ENCODE data around the gene CELF2. TPM values are rescaled to one million over a fixed set of nuclear protein-coding genes. Genes with fewer than 3 reads are reported as not detected.

The CELF2 gene
- total and polyA plus RNA-seq, 2 of the 4 experiments (the other 2 are of a cell fraction), result 3.5 to 6.6 TPM

DNA sequence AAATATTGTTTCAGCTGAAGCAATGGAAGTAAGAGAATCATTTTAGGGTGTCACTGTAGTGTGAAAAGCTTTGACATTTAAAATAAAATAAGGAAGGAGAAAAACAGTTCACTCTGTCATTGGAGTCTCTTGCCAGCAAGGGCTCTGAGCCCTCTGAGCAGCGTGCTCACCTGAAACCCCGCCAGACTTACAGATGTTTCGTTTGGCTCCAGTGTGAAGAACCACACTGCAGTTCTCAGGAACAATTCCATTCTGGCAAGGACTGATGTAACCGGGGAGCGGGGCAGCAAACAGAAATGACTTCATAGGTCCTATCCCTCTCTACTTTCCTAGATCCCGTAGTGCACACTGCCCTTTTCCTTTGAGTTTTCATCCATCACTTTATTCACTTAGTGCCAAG, 164.3 kb downstream of the CELF2 start:
- no peak overlapping the region for H3K14ac ChIP-seq (replicated peaks; ENCODE audit: low read depth, low read length)
- H3K9me1 ChIP-seq (ENCODE audit: insufficient read depth, low read length), result no peaks in the 10 kb centered on the region
- no peak overlapping the region for H2BK120ac ChIP-seq (ENCODE audit: low read depth, low read length)
- H3K56ac ChIP-seq (ENCODE audit: extremely low read depth, insufficient read depth, low read length), result no peak overlapping the region
- BruUV-seq (replicated peaks), result no TSS peak
- H3K9me3 ChIP-seq (ENCODE audit: control insufficient read depth, insufficient read depth, low read length), result peaks cover 4% of the 10 kb centered on the region
- ChIA-PET POLR2A (ENCODE audit: unreplicated experiment) (no interaction called here), CTCF (no interaction called here)
- WGBS, 2 experiments (ENCODE audit: extremely low coverage in 2 of 2, insufficient read length in 1 of 2), result 64% methylated on average over 6 of the region's 6 CpGs; no CpG with 5 or more reads in 1 of the 2 experiments
- no peaks in the 10 kb centered on the region for H4K20me1 ChIP-seq (ENCODE audit: insufficient read depth, low read length)
- intact Hi-C loops (cut with micrococcal nuclease), result no loop called here
- no peak overlapping the region for H4K91ac ChIP-seq (ENCODE audit: insufficient read depth, low read depth, low read length)
- no peaks in the 10 kb centered on the region for H3K79me1 ChIP-seq (ENCODE audit: low read depth in 1 of 2, low read length in 2 of 2)
- H3K4me2 ChIP-seq (ENCODE audit: low read depth, low read length), result no peak overlapping the region
- H2AFZ ChIP-seq (replicated peaks; ENCODE audit: low read length, poor library complexity), result no peak overlapping the region
- no peak overlapping the region for H2BK15ac ChIP-seq (ENCODE audit: low read depth, low read length)
- H3K4me1 ChIP-seq (ENCODE audit: control insufficient read depth, insufficient read depth, low read length), result no peaks in the 10 kb centered on the region
- H3K4me3 ChIP-seq (ENCODE audit: insufficient read depth, low read depth, low read length), result no peak overlapping the region
- ATAC-seq (ENCODE audit: low read depth) (no peak), DNase-seq (no peak)
- H3K23ac ChIP-seq (ENCODE audit: low read depth, low read length), result no peak overlapping the region
- H3K27me3 ChIP-seq (ENCODE audit: control insufficient read depth, insufficient read depth, low read length), result no peaks in the 10 kb centered on the region
- H2AK9ac ChIP-seq (replicated peaks; ENCODE audit: low read depth, low read length, poor library complexity), result no peak overlapping the region
- no peak overlapping the region for H3K4ac ChIP-seq (ENCODE audit: low read depth, low read length)
- no peak overlapping the region for H2BK5ac ChIP-seq (ENCODE audit: low read depth, low read length, poor library complexity, severe bottlenecking)
- in situ Hi-C loops (cut with MboI; ENCODE audit: low sequenced_read_pairs), result no loop called here
- no peak overlapping the region for H4K5ac ChIP-seq (ENCODE audit: low read depth, low read length)
- no peak overlapping the region for H3K18ac ChIP-seq (ENCODE audit: low read depth, low read length)
- H4K8ac ChIP-seq (ENCODE audit: low read depth in 2 of 2, low read length in 2 of 2), result no peak overlapping the region
- TF ChIP-seq MXI1 (IDR thresholded peaks at IDR 0.05; ENCODE audit: borderline replicate concordance, low read depth, low read length) (no peak), MAZ (IDR thresholded peaks at IDR 0.05; ENCODE audit: borderline replicate concordance, low read depth, low read length) (no peak), RCOR1 (IDR thresholded peaks at IDR 0.05; ENCODE audit: insufficient replicate concordance, low read length) (no peak), CHD1 (IDR thresholded peaks at IDR 0.05; ENCODE audit: low read depth, low read length) (no peak), FOS (IDR thresholded peaks at IDR 0.05; ENCODE audit: low read depth, low read length) (no peak), RAD21 (IDR thresholded peaks at IDR 0.05; ENCODE audit: low read length) (no peak), CEBPB (IDR thresholded peaks at IDR 0.05; ENCODE audit: low read depth, low read length) (no peak)
- TF ChIP-seq, protein P1, sequence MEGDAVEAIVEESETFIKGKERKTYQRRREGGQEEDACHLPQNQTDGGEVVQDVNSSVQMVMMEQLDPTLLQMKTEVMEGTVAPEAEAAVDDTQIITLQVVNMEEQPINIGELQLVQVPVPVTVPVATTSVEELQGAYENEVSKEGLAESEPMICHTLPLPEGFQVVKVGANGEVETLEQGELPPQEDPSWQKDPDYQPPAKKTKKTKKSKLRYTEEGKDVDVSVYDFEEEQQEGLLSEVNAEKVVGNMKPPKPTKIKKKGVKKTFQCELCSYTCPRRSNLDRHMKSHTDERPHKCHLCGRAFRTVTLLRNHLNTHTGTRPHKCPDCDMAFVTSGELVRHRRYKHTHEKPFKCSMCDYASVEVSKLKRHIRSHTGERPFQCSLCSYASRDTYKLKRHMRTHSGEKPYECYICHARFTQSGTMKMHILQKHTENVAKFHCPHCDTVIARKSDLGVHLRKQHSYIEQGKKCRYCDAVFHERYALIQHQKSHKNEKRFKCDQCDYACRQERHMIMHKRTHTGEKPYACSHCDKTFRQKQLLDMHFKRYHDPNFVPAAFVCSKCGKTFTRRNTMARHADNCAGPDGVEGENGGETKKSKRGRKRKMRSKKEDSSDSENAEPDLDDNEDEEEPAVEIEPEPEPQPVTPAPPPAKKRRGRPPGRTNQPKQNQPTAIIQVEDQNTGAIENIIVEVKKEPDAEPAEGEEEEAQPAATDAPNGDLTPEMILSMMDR (conservative IDR thresholded peaks at IDR 0.05; ENCODE audit: low read depth, low read length), result no peak
- no peak overlapping the region for H2BK20ac ChIP-seq (ENCODE audit: low read depth, low read length)
- no peaks in the 10 kb centered on the region for H3K36me3 ChIP-seq (ENCODE audit: control insufficient read depth, insufficient read depth, low read length)
- H3K27ac ChIP-seq (ENCODE audit: insufficient read depth, low read length), result no peak overlapping the region
- dilution Hi-C loops (cut with HindIII; ENCODE audit: low sequenced_read_pairs, unreplicated experiment), result no loop called here
- no peak overlapping the region for H2AK5ac ChIP-seq (ENCODE audit: low read depth, low read length)
- no peak overlapping the region for H3K9ac ChIP-seq (ENCODE audit: low read depth, low read length)
